KMS-11 (cell line): Measurements from ENCODE around the gene SKAP1.

Experiments
- H2AFZ ChIP-seq: fragments of 200-600 bp; sonication (generic); 2 replicates; pipeline ENCODE4 v1.6.1; 2016; ENCODE audit warnings: antibody characterized with exemption, mixed run types, low read depth
- H3K27ac ChIP-seq: fragments of 200-600 bp; sonication (generic); 2 replicates; pipeline ENCODE4 v1.6.1; 2016; ENCODE audit warnings: mild to moderate bottlenecking, mixed run types
- H3K27me3 ChIP-seq: fragments of 200-600 bp; sonication (generic); 2 replicates; pipeline ENCODE4 v1.6.1; 2017; ENCODE audit warnings: mild to moderate bottlenecking, low read depth, mixed run types, moderate library complexity; ENCODE audit not compliant: insufficient read depth
- H3K36me3 ChIP-seq: fragments of 200-600 bp; sonication (generic); 2 replicates; pipeline ENCODE4 v1.6.1; 2017; ENCODE audit warnings: mild to moderate bottlenecking, mixed run types; ENCODE audit not compliant: insufficient read depth
- H3K4me1 ChIP-seq: fragments of 200-600 bp; sonication (generic); 2 replicates; pipeline ENCODE4 v1.6.1; 2016; ENCODE audit warnings: mild to moderate bottlenecking, low read depth, mixed run types; ENCODE audit not compliant: poor library complexity, severe bottlenecking
- H3K4me2 ChIP-seq: fragments of 200-600 bp; sonication (generic); 2 replicates; pipeline ENCODE4 v1.7.0; 2016; ENCODE audit warnings: mild to moderate bottlenecking, mixed run types
- H3K4me3 ChIP-seq: fragments of 200-600 bp; sonication (generic); IDR thresholded peaks from 2 replicates; pipeline ENCODE4 v1.6.1; 2017; ENCODE audit warnings: low read depth, low read length, mixed read lengths; ENCODE audit not compliant: insufficient read depth
- H3K79me2 ChIP-seq: fragments of 200-600 bp; sonication (generic); 2 replicates; pipeline ENCODE4 v1.6.1; 2016; ENCODE audit warnings: low read depth, mixed run types; ENCODE audit not compliant: insufficient read depth
- H3K9ac ChIP-seq: fragments of 200-600 bp; sonication (generic); 2 replicates; pipeline ENCODE4 v1.6.1; 2016; ENCODE audit warnings: mild to moderate bottlenecking, mixed run types
- H4K20me1 ChIP-seq: fragments of 200-600 bp; sonication (generic); 2 replicates; pipeline ENCODE4 v1.6.1; 2016; ENCODE audit warnings: mild to moderate bottlenecking, mixed run types; ENCODE audit not compliant: insufficient read depth
- CTCF ChIP-seq: fragments of 200-600 bp; sonication (generic); conservative IDR thresholded peaks from 2 replicates; pipeline ENCODE4 v1.6.1; 2017; ENCODE audit warnings: low read depth, mild to moderate bottlenecking, antibody characterized with exemption, low read length, moderate library complexity, mixed read lengths

Gene SKAP1

GRCh38 chr17:48179071-48179945 lies 250.7 kb downstream of the SKAP1 start:
- no peak overlapping the region; the same call in 1 of the 2 replicates for H3K4me2 ChIP-seq
- H3K4me3 ChIP-seq, result no peak overlapping the region
- H4K20me1 ChIP-seq, result no peaks in the 10 kb centered on the region
- no peak overlapping the region for H3K27ac ChIP-seq
- no peaks in the 10 kb centered on the region for H3K36me3 ChIP-seq
- no peak for TF ChIP-seq CTCF
- H3K27me3 ChIP-seq, result no peaks in the 10 kb centered on the region
- H3K4me1 ChIP-seq, result peaks cover 12% of the 10 kb centered on the region
- no peak overlapping the region for H2AFZ ChIP-seq
- no peak overlapping the region for H3K9ac ChIP-seq
- H3K79me2 ChIP-seq, result no peaks in the 10 kb centered on the region

DNA sequence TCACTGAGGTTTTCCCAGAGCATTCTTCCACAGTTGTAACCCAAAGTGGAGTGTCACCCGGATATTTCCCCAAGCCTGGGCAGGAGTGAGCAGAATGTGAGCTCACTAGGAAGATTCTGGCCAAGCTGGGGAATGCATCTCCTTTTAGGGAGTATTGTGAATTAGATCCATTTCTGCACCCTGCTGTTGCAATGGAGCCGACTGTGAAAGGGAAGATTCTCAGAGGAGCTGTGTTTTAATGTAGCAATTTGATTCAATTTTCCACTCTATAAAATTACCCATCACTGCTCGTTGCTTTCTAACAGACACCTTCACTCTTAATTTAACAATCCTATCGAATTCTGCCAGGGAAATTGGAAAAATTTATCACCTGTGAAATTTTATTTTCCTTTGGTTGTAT lies 251.7 kb downstream of the SKAP1 start:
- Histone ChIP-seq H3K4me1 (peaks cover 12% of the 10 kb centered on the region), H2AFZ (no peak overlapping the region), H4K20me1 (no peaks in the 10 kb centered on the region), H3K27ac (no peak overlapping the region), H3K9ac (no peak overlapping the region), H3K79me2 (no peaks in the 10 kb centered on the region), H3K27me3 (no peaks in the 10 kb centered on the region), H3K36me3 (no peaks in the 10 kb centered on the region), H3K4me2 (no peak overlapping the region), H3K4me3 (no peak overlapping the region)
- TF ChIP-seq CTCF, result no peak

GRCh38 chr17:48177816-48178215 lies 252.2 kb downstream of the SKAP1 start:
- Histone ChIP-seq H3K4me2 (no peak overlapping the region), H4K20me1 (no peaks in the 10 kb centered on the region), H2AFZ (no peak overlapping the region), H3K27me3 (no peaks in the 10 kb centered on the region), H3K79me2 (no peaks in the 10 kb centered on the region), H3K9ac (no peak overlapping the region), H3K36me3 (no peaks in the 10 kb centered on the region), H3K4me3 (no peak overlapping the region), H3K27ac (no peak overlapping the region), H3K4me1 (peaks cover 12% of the 10 kb centered on the region)
- no peak for TF ChIP-seq CTCF

DNA sequence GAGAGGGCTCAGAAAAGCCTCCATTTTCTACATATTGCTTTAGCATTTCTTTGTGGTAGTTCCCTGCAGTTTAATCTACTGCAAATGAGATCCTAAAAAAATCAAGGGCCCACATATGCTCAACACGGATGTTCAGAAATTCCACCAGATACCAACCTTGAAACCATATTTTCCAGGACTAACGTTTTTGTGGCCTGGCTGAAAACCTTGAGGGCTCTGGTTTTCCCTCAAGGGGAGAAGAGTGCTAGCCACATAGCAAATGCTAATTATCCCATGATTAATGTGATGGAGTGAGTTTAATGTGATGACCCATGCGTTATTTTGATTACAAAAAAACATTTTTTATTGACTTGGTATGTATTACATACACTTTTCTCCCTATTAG lies 253.6 kb downstream of the SKAP1 start:
- H3K36me3 ChIP-seq, result no peaks in the 10 kb centered on the region
- peaks cover 12% of the 10 kb centered on the region for H3K4me1 ChIP-seq
- no peak overlapping the region for H3K4me3 ChIP-seq

More for the DNA sequence above, 253.6 kb downstream of the SKAP1 start:
- Histone ChIP-seq H3K9ac (no peak overlapping the region), H4K20me1 (no peaks in the 10 kb centered on the region), H2AFZ (no peak overlapping the region), H3K79me2 (no peaks in the 10 kb centered on the region), H3K27me3 (no peaks in the 10 kb centered on the region), H3K4me2 (no peak overlapping the region), H3K27ac (no peak overlapping the region)
- TF ChIP-seq CTCF, result no peak
